IMR-90 (cell line): ENCODE results near the gene MAFF. TPM values are rescaled to one million over a fixed set of nuclear protein-coding genes. Genes with fewer than 3 reads are reported as not detected.

Experiments used
- ATAC-seq: fragments of 200-7000 bp; cut with Tn5 transposase; 2 replicates; pipeline ENCODE4 v1.9.1; 2020; ENCODE audit warnings: low read depth, mild to moderate bottlenecking, moderate library complexity
- BruUV-seq: library from RNA; stranded (reverse); fragments of 400-500 nt; replicated peaks from 2 replicates; lab custom pipeline; 2021; lab: Mats Ljungman, UMichigan
- CTCF ChIA-PET: fragments of 300-600 bp; formaldehyde crosslinking; extraction: SDS; loops from one replicate; lab custom pipeline; 2021; ENCODE audit warnings: antibody characterized with exemption; lab: Yijun Ruan, JAX
- POLR2A ChIA-PET: fragments of 300-600 bp; sonication (Branson Sonifier 250); formaldehyde crosslinking; loops from one replicate; lab custom pipeline; 2022; ENCODE audit warnings: antibody characterized with exemption; ENCODE audit not compliant: unreplicated experiment; lab: Charles Lee
- DNase-seq: peaks from one replicate; pipeline ENCODE4 v3.0.0; 2013
- H2AFZ ChIP-seq: replicated peaks from 2 replicates; pipeline ENCODE3; 2013; ENCODE audit warnings: low read length, mild to moderate bottlenecking; ENCODE audit not compliant: poor library complexity
- H2AK5ac ChIP-seq: 2 replicates; pipeline ENCODE4 v1.6.1; 2013; ENCODE audit warnings: low read depth, low read length, inconsistent platforms
- H2AK9ac ChIP-seq: replicated peaks from 2 replicates; pipeline ENCODE3; 2013; ENCODE audit warnings: mild to moderate bottlenecking, low read depth, low read length, moderate library complexity; ENCODE audit not compliant: poor library complexity
- H2BK120ac ChIP-seq: 2 replicates; pipeline ENCODE4 v1.6.1; 2013; ENCODE audit warnings: low read depth, low read length, inconsistent platforms
- H2BK15ac ChIP-seq: 3 replicates; pipeline ENCODE4 v1.6.1; 2013; ENCODE audit warnings: low read depth, low read length, inconsistent platforms
- H2BK20ac ChIP-seq: 2 replicates; pipeline ENCODE4 v1.6.1; 2013; ENCODE audit warnings: low read depth, mild to moderate bottlenecking, inconsistent platforms, low read length, moderate library complexity
- H2BK5ac ChIP-seq: 2 replicates; pipeline ENCODE4 v1.6.1; 2013; ENCODE audit warnings: mild to moderate bottlenecking, low read depth, low read length, inconsistent platforms; ENCODE audit not compliant: poor library complexity, severe bottlenecking
- H3K14ac ChIP-seq: replicated peaks from 2 replicates; pipeline ENCODE4 v1.6.1; 2013; ENCODE audit warnings: low read depth, low read length, inconsistent platforms
- H3K18ac ChIP-seq: 2 replicates; pipeline ENCODE4 v1.6.1; 2013; ENCODE audit warnings: low read depth, low read length, control low read depth
- H3K23ac ChIP-seq: 2 replicates; pipeline ENCODE4 v1.6.1; 2013; ENCODE audit warnings: low read depth, low read length, inconsistent platforms
- H3K27ac ChIP-seq: 2 replicates; pipeline ENCODE4 v1.5.1; 2013; ENCODE audit warnings: mild to moderate bottlenecking, control low read depth, low read length; ENCODE audit not compliant: insufficient read depth
- H3K27me3 ChIP-seq: 2 replicates; pipeline ENCODE4 v1.6.1; 2013; ENCODE audit warnings: low read length; ENCODE audit not compliant: control insufficient read depth, insufficient read depth
- H3K36me3 ChIP-seq: 2 replicates; pipeline ENCODE4 v1.6.1; 2013; ENCODE audit warnings: low read length, mixed read lengths; ENCODE audit not compliant: control insufficient read depth, insufficient read depth
- H3K4ac ChIP-seq: 2 replicates; pipeline ENCODE4 v1.6.1; 2013; ENCODE audit warnings: low read depth, low read length, inconsistent platforms
- H3K4me1 ChIP-seq: 2 replicates; pipeline ENCODE4 v1.6.1; 2013; ENCODE audit warnings: low read length, mixed read lengths; ENCODE audit not compliant: control insufficient read depth, insufficient read depth
- H3K4me2 ChIP-seq: 2 replicates; pipeline ENCODE4 v1.6.1; 2013; ENCODE audit warnings: low read depth, mild to moderate bottlenecking, control low read depth, low read length, moderate library complexity
- H3K4me3 ChIP-seq: 2 replicates; pipeline ENCODE4 v1.5.1; 2013; ENCODE audit warnings: low read depth, mild to moderate bottlenecking, control low read depth, low read length, moderate library complexity; ENCODE audit not compliant: insufficient read depth
- H3K56ac ChIP-seq: 2 replicates; pipeline ENCODE4 v1.6.1; 2013; ENCODE audit warnings: low read length, inconsistent platforms; ENCODE audit not compliant: insufficient read depth; ENCODE audit errors: extremely low read depth
- H3K79me1 ChIP-seq, 2 experiments: 2 replicates each; pipeline ENCODE4 v1.6.1; 2013; ENCODE audit warnings: low read length in 2 of 2, inconsistent platforms in 1 of 2, low read depth in 1 of 2
- H3K9ac ChIP-seq: 2 replicates; pipeline ENCODE4 v1.6.1; 2013; ENCODE audit warnings: low read depth, low read length, control low read depth
- H3K9me1 ChIP-seq: 2 replicates; pipeline ENCODE4 v1.6.1; 2013; ENCODE audit warnings: low read length, inconsistent platforms; ENCODE audit not compliant: insufficient read depth
- H3K9me3 ChIP-seq: 2 replicates; pipeline ENCODE4 v1.6.1; 2013; ENCODE audit warnings: low read length; ENCODE audit not compliant: control insufficient read depth, insufficient read depth
- H4K20me1 ChIP-seq: 2 replicates; pipeline ENCODE4 v1.6.1; 2013; ENCODE audit warnings: low read length, inconsistent platforms; ENCODE audit not compliant: insufficient read depth
- H4K5ac ChIP-seq: 2 replicates; pipeline ENCODE4 v1.6.1; 2013; ENCODE audit warnings: mild to moderate bottlenecking, low read depth, low read length, control low read depth
- H4K8ac ChIP-seq, 2 experiments: 2 replicates each; pipeline ENCODE4 v1.6.1; 2013; ENCODE audit warnings: low read depth in 2 of 2, low read length in 2 of 2, control low read depth in 1 of 2, inconsistent platforms in 1 of 2
- H4K91ac ChIP-seq: 2 replicates; pipeline ENCODE4 v1.6.1; 2013; ENCODE audit warnings: low read depth, low read length, inconsistent platforms; ENCODE audit not compliant: insufficient read depth
- BHLHE40 ChIP-seq: fragments of 150-350 bp; IDR thresholded peaks from 2 replicates; pipeline ENCODE4 v1.6.1; 2016; ENCODE audit warnings: mild to moderate bottlenecking, low read depth, low read length
- CEBPB ChIP-seq: IDR thresholded peaks from 2 replicates; pipeline ENCODE4 v1.6.1; 2012; ENCODE audit warnings: low read depth, low read length, improper control_type of control experiment
- CHD1 ChIP-seq: IDR thresholded peaks from 2 replicates; pipeline ENCODE4 v1.6.1; 2012; ENCODE audit warnings: low read depth, low read length, improper control_type of control experiment
- CTCF ChIP-seq: conservative IDR thresholded peaks from 2 replicates; pipeline ENCODE4 v1.5.1; 2012; ENCODE audit warnings: mild to moderate bottlenecking, low read depth, low read length, improper control_type of control experiment
- ELK1 ChIP-seq: fragments of 150-350 bp; IDR thresholded peaks from 2 replicates; pipeline ENCODE4 v1.6.1; 2016; ENCODE audit warnings: low read depth, mild to moderate bottlenecking, low read length, moderate library complexity, borderline replicate concordance
- FOS ChIP-seq: fragments of 150-350 bp; IDR thresholded peaks from 2 replicates; pipeline ENCODE4 v1.6.1; 2016; ENCODE audit warnings: low read depth, low read length
- MAFK ChIP-seq: IDR thresholded peaks from 2 replicates; pipeline ENCODE4 v1.6.1; 2012; ENCODE audit warnings: low read depth, low read length, improper control_type of control experiment
- MAZ ChIP-seq: IDR thresholded peaks from 2 replicates; pipeline ENCODE4 v1.6.1; 2012; ENCODE audit warnings: low read depth, mild to moderate bottlenecking, low read length, improper control_type of control experiment, moderate library complexity, borderline replicate concordance
- MXI1 ChIP-seq: IDR thresholded peaks from 2 replicates; pipeline ENCODE4 v1.6.1; 2012; ENCODE audit warnings: low read depth, mild to moderate bottlenecking, low read length, moderate library complexity, borderline replicate concordance
- NFE2L2 ChIP-seq: fragments of 150-350 bp; IDR thresholded peaks from 2 replicates; pipeline ENCODE4 v1.6.1; 2016; ENCODE audit warnings: low read depth, mild to moderate bottlenecking, low read length
- POLR2A ChIP-seq: IDR thresholded peaks from 2 replicates; pipeline ENCODE4 v1.6.1; 2012; ENCODE audit warnings: mild to moderate bottlenecking, low read depth, low read length
- RAD21 ChIP-seq: IDR thresholded peaks from 2 replicates; pipeline ENCODE4 v1.6.1; 2012; ENCODE audit warnings: low read length, improper control_type of control experiment
- RCOR1 ChIP-seq: IDR thresholded peaks from 2 replicates; pipeline ENCODE4 v1.6.1; 2012; ENCODE audit warnings: mild to moderate bottlenecking, low read length, improper control_type of control experiment; ENCODE audit not compliant: insufficient replicate concordance
- RFX5 ChIP-seq: IDR thresholded peaks from 2 replicates; pipeline ENCODE4 v1.8.0; 2012; ENCODE audit warnings: low read depth, mild to moderate bottlenecking, low read length, moderate library complexity
- SMC3 ChIP-seq: fragments of 150-350 bp; IDR thresholded peaks from 2 replicates; pipeline ENCODE4 v1.6.1; 2016; ENCODE audit warnings: low read depth, mild to moderate bottlenecking, antibody characterized with exemption, low read length, moderate library complexity
- WGBS, 2 experiments: methylation state at CpG; one replicate each; pipeline versions ENCODE4 v1.1.5 to v1.1.7; 2013; ENCODE audit warnings: missing lambda C conversion rate in 2 of 2; ENCODE audit not compliant: insufficient read length in 1 of 2; ENCODE audit errors: extremely low coverage in 2 of 2; 5-methylcytosine and 5-hydroxymethylcytosine counted together
- dilution Hi-C: fragments of 300-500 bp; cut with HindIII; formaldehyde crosslinking; loops from one replicate; pipeline ENCODE4 v1.14.3; 2018; ENCODE audit warnings: low sequenced_read_pairs; ENCODE audit not compliant: unreplicated experiment
- in situ Hi-C: fragments of 300-500 bp; cut with MboI; formaldehyde crosslinking; loops from 3 replicates; pipeline ENCODE4 v1.14.3; 2019; ENCODE audit warnings: low sequenced_read_pairs, inconsistent platforms, mixed read lengths
- intact Hi-C: fragments of 100-400 bp; cut with micrococcal nuclease; formaldehyde crosslinking; loops from 2 replicates; pipeline ENCODE4 v1.10.0; 2022
- polyA plus RNA-seq, 3 experiments: library from polyadenylated mRNA; depleted of rRNA; stranded (reverse); fragments of >200 nt; gene quantifications; 2 replicates each; pipeline ENCODE4 v1.2.3, GENCODE V29; 2012; ENCODE audit warnings: low replicate concordance in 1 of 3
- total RNA-seq: library from RNA; depleted of rRNA; stranded (reverse); fragments of >200 nt; gene quantifications from 2 replicates; pipeline ENCODE4 v1.2.3, GENCODE V29; 2012

MAFF gene
- total and polyA plus RNA-seq, 2 of the 4 experiments (the other 2 are of a cell fraction): 18.3 to 25.9 TPM

DNA sequence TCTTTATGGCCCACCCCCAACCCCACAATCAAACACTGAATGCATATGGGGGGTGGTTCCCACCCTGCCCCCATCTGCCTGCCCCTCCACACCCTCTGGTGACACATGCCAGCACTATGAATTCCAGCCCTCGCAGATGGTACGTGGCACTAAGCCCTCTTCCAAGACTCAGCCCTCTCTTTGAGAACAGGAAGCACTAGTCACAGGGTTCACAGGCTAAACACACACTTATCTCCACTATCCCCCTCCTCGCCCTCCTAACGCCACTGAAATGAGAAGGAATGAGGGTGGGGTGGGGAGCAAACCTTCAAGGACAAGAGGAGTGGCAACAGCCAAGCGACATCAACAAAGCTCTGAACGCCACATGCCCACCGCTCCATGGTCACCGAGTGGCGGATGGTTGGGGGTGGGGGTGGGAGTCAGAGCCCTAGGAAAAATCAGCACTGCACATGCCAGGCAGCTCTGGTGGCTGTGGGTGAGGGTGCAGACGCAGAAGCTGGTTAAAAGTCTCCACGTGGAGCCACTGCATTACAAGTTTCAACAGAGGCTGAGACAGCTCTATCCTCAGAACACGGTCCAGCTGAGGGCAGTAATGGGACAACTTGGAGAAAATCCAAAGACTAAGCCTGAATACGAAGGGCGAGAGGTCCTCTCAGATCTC is 37.4 kb downstream of the MAFF start:
- no peak overlapping the region for H3K4me3 ChIP-seq
- peak overlapping the region; percentile 44 for H3K9ac ChIP-seq
- peaks cover 34% of the 10 kb centered on the region for H3K36me3 ChIP-seq
- dilution Hi-C loops: no loop called here
- peak overlapping the region; percentile 78 for H2BK20ac ChIP-seq
- ATAC-seq: peak; percentile 81
- intact Hi-C loops: loop anchor here (2.0 kb wide), 1 partner anchor 78 kb away; the partner anchor contains the start of gene CSNK1E
- H4K91ac ChIP-seq: peak overlapping the region; percentile 98
- peak overlapping the region; percentile 95 for H3K14ac ChIP-seq
- no peaks in the 10 kb centered on the region for H3K9me3 ChIP-seq
- peak overlapping the region; percentile 96 for H2BK120ac ChIP-seq
- H3K4me1 ChIP-seq: peaks cover 38% of the 10 kb centered on the region
- peak overlapping the region; percentile 71 for H3K56ac ChIP-seq
- peak overlapping the region; percentile 92 for H3K23ac ChIP-seq
- H2BK15ac ChIP-seq: peak overlapping the region; percentile 76; the same call in 1 of the 3 replicates
- 0 out of 2 replicates have a peak, but pooled peaks cover 3% of the 10 kb centered on the region for H4K20me1 ChIP-seq
- no TSS peak for BruUV-seq
- POLR2A ChIA-PET: no interaction called here
- peaks cover 30% of the 10 kb centered on the region for H3K9me1 ChIP-seq
- CTCF ChIA-PET: interaction anchor here (0.9 to 1.6 kb wide), 2 partner anchors 11 to 124 kb away, joined by 4 to 6 read pairs; no protein-coding TSS in a partner anchor
- in situ Hi-C loops: no loop called here
- peaks cover 10 to 88% of the 10 kb centered on the region in 2 experiments; a peak in 3 of 4 replicates for H3K79me1 ChIP-seq
- H2AK5ac ChIP-seq: peak overlapping the region; percentile 98
- H3K18ac ChIP-seq: peak overlapping the region; percentile 72
- H3K4me2 ChIP-seq: peak overlapping the region; percentile 59
- H4K8ac ChIP-seq: peak overlapping the region; percentile 56 to 96
- H4K5ac ChIP-seq: peak overlapping the region; percentile 60
- H2BK5ac ChIP-seq: peak overlapping the region; percentile 99
- H3K27me3 ChIP-seq: no peaks in the 10 kb centered on the region
- peak overlapping the region; percentile 94 for H3K27ac ChIP-seq
- H2AK9ac ChIP-seq: peak overlapping the region; percentile 98
- peak overlapping the region; percentile 96 for H3K4ac ChIP-seq
- peak; percentile 98 for DNase-seq
- WGBS, 2 experiments: 0% methylated on average over 2 of the region's 14 CpGs; no CpG with 5 or more reads in 1 of the 2 experiments
- peak overlapping the region; percentile 82 for H2AFZ ChIP-seq
- TF ChIP-seq ELK1 (no peak), MAZ (peak; percentile 80), CEBPB (no peak; the same call in 1 of the 2 replicates), RFX5 (no peak), BHLHE40 (peak; percentile 63), SMC3 (peak; percentile 36), NFE2L2 (no peak), CTCF (peak; percentile 44), POLR2A (no peak; the same call in 1 of the 2 replicates), RAD21 (peak; percentile 40), MAFK (no peak), CHD1 (peak; percentile 76; the same call in 1 of the 2 replicates), RCOR1 (peak; percentile 55), MXI1 (peak; percentile 88), FOS (peak; percentile 88)
